Measurements from ENCODE around the gene APBB2. TPM values are rescaled to one million over a fixed set of nuclear protein-coding genes. Genes with fewer than 3 reads are reported as not detected.

The APBB2 gene
- total and polyA plus RNA-seq, 4 donors, result 82.2 to 104 (median 91.6) TPM

GRCh38 chr4:41106081-41106480 lies 108.3 kb downstream of the APBB2 start:
- Histone ChIP-seq H3K4me3 (ENCODE audit: low read depth, low read length) (no peak overlapping the region), H3K9me3 (ENCODE audit: control insufficient read depth, insufficient read depth, low read length) (no peaks in the 10 kb centered on the region), H3K27ac (ENCODE audit: low read depth, low read length) (no peak overlapping the region), H3K4me1 (ENCODE audit: control insufficient read depth, insufficient read depth, low read length) (no peaks in the 10 kb centered on the region), H3K36me3 (ENCODE audit: control insufficient read depth, insufficient read depth, low read length) (no peaks in the 10 kb centered on the region), H3K27me3 (ENCODE audit: control insufficient read depth, insufficient read depth, low read length) (no peaks in the 10 kb centered on the region)
- DNase-seq (ENCODE audit: low read depth in 4 of 6, low spot score in 6 of 6), result no peak

DNA sequence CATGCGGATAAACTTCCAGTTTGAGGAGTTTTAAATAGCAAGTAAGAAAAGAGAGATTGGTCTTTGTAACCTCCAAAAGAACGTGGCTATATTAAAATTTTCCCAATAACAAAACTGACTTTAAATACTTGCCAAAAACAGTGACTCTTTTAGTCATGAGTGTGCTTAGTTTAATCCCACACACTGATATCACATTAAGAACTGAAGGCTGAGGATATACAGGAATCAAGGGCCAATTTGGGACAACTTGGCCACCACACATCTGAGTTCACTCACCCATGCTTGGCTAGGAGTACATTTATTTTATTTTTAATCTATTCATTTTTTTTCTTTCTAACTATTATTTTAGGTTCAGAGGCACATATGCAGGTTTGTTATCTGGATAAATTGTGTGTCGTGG lies 110.2 kb downstream of the APBB2 start:
- Histone ChIP-seq H3K27ac (ENCODE audit: low read depth, low read length) (no peak overlapping the region), H3K4me3 (ENCODE audit: low read depth, low read length) (no peak overlapping the region), H3K27me3 (ENCODE audit: control insufficient read depth, insufficient read depth, low read length) (no peaks in the 10 kb centered on the region), H3K36me3 (ENCODE audit: control insufficient read depth, insufficient read depth, low read length) (no peaks in the 10 kb centered on the region), H3K9me3 (ENCODE audit: control insufficient read depth, insufficient read depth, low read length) (no peaks in the 10 kb centered on the region), H3K4me1 (ENCODE audit: control insufficient read depth, insufficient read depth, low read length) (no peaks in the 10 kb centered on the region)
- DNase-seq (ENCODE audit: low read depth in 4 of 6, low spot score in 6 of 6), result no peak
- no CpG with 5 or more reads among the region's 3 CpGs for WGBS (ENCODE audit: insufficient coverage)

DNA sequence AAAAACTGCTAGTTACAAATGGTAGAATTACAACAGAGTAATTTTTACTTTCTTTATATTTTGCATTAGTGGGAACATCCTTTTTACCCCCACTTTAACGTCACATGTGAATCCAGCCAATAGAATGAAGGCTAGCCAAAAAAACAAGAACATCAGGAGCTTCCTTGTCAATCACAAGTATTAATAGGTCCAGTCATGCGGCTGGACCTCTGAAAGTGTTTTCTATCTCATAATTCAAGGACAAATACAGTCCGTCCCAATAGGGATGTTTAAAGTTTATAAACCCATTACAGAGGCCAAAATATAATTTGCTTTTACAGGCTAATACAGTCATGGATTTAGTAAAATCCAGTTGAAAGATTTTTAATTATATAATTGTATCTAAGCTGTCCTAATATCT lies 110.7 kb downstream of the APBB2 start:
- Histone ChIP-seq H3K36me3 (ENCODE audit: control insufficient read depth, insufficient read depth, low read length) (no peaks in the 10 kb centered on the region), H3K27ac (ENCODE audit: low read depth, low read length) (no peak overlapping the region), H3K27me3 (ENCODE audit: control insufficient read depth, insufficient read depth, low read length) (no peaks in the 10 kb centered on the region), H3K4me3 (ENCODE audit: low read depth, low read length) (no peak overlapping the region), H3K4me1 (ENCODE audit: control insufficient read depth, insufficient read depth, low read length) (no peaks in the 10 kb centered on the region), H3K9me3 (ENCODE audit: control insufficient read depth, insufficient read depth, low read length) (no peaks in the 10 kb centered on the region)
- WGBS (ENCODE audit: insufficient coverage), result no CpG with 5 or more reads among the region's 3 CpGs
- DNase-seq (ENCODE audit: low read depth in 4 of 6, low spot score in 6 of 6), result no peak

DNA sequence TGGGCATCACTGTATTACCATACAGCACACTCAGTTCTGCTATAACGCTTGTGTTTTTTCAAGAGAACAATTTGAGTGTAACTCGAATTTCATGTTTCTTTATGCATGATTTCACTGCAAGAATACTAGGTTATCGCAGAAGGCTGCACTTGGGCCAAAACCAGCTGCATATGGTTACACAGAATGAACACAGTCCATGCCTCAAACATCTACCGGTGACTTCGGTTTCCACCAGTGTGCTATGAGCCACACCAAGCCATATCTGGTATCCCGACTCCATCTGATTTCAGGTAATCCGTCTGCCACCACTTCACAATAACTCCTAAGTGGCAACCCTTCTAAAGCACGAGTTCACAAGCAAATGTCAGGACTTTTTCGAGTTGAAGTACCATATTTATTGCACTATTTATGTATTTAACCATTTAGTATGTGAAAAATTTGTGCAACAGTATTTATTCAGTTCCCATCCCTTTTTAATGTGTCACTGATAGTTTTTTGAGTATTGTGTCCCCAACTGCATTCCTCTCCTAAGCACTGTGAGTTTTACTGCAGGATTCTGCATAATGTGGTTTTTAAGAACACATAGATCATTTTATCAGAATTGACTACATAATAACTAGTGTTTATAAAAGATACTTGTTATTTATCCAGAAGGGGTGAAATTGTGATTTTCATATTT lies 111.8 kb downstream of the APBB2 start:
- WGBS (ENCODE audit: insufficient coverage), result 84% methylated on average over 5 of the region's 9 CpGs
- Histone ChIP-seq H3K4me1 (ENCODE audit: control insufficient read depth, insufficient read depth, low read length) (no peaks in the 10 kb centered on the region), H3K9me3 (ENCODE audit: control insufficient read depth, insufficient read depth, low read length) (no peaks in the 10 kb centered on the region), H3K4me3 (ENCODE audit: low read depth, low read length) (no peak overlapping the region), H3K27me3 (ENCODE audit: control insufficient read depth, insufficient read depth, low read length) (no peaks in the 10 kb centered on the region), H3K36me3 (ENCODE audit: control insufficient read depth, insufficient read depth, low read length) (no peaks in the 10 kb centered on the region), H3K27ac (ENCODE audit: low read depth, low read length) (no peak overlapping the region)
- no peak for DNase-seq (ENCODE audit: low read depth in 4 of 6, low spot score in 6 of 6)

- Histone ChIP-seq H3K27ac (ENCODE audit: low read depth, low read length) (no peak overlapping the region), H3K4me3 (ENCODE audit: low read depth, low read length) (no peak overlapping the region), H3K9me3 (ENCODE audit: control insufficient read depth, insufficient read depth, low read length) (no peaks in the 10 kb centered on the region), H3K36me3 (ENCODE audit: control insufficient read depth, insufficient read depth, low read length) (no peaks in the 10 kb centered on the region), H3K27me3 (ENCODE audit: control insufficient read depth, insufficient read depth, low read length) (no peaks in the 10 kb centered on the region), H3K4me1 (ENCODE audit: control insufficient read depth, insufficient read depth, low read length) (no peaks in the 10 kb centered on the region)
- no peak for DNase-seq (ENCODE audit: low read depth in 4 of 6, low spot score in 6 of 6)
- WGBS (ENCODE audit: insufficient coverage), result 40% methylated on average over 2 of the region's 5 CpGs
These were observed 116.0 kb downstream of the APBB2 start for GRCh38 chr4:41098093-41099048.

GRCh38 chr4:41095973-41096372 lies 118.4 kb downstream of the APBB2 start:
- H3K4me1 ChIP-seq (ENCODE audit: control insufficient read depth, insufficient read depth, low read length), result no peaks in the 10 kb centered on the region
- 83% methylated on average over 1 of the region's 4 CpGs for WGBS (ENCODE audit: insufficient coverage)
- DNase-seq (ENCODE audit: low read depth in 4 of 6, low spot score in 6 of 6), result no peak
- H3K36me3 ChIP-seq (ENCODE audit: control insufficient read depth, insufficient read depth, low read length), result no peaks in the 10 kb centered on the region
- H3K27ac ChIP-seq (ENCODE audit: low read depth, low read length), result no peak overlapping the region
- H3K4me3 ChIP-seq (ENCODE audit: low read depth, low read length), result no peak overlapping the region
- no peaks in the 10 kb centered on the region for H3K27me3 ChIP-seq (ENCODE audit: control insufficient read depth, insufficient read depth, low read length)
- no peaks in the 10 kb centered on the region for H3K9me3 ChIP-seq (ENCODE audit: control insufficient read depth, insufficient read depth, low read length)

DNA sequence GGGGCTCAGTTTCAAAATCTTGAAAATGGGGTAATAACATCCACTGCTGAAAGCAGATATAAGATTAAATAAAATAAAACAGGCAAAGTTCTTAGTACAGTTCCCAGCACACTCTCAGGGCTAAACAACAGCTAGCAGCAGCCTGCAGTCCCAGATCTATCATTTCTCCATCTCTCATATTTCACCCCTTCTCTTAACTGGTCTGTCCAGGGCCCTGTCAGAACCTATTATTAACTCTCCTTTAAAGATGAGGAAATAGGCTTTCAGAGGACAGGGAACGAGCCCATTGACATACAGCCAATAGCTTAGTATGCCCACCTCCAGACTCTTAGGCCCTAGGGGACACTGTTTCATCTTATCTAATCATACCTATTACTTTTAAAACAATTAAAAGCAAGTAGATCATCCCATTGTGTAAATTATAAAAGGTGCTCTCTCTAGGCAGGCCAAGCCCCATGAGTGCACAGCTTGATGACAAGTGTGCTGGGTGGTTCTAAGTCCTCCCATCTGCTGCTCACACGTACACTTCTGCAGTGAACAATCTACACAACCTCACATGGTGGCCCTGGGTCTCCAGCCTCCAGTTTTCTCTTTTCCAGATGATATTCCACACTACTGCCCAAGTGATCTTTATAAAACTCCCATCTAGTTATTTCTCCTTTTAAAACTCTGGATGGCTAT lies 119.0 kb downstream of the APBB2 start:
- H3K4me3 ChIP-seq (ENCODE audit: low read depth, low read length), result no peak overlapping the region
- H3K4me1 ChIP-seq (ENCODE audit: control insufficient read depth, insufficient read depth, low read length), result no peaks in the 10 kb centered on the region
- H3K27me3 ChIP-seq (ENCODE audit: control insufficient read depth, insufficient read depth, low read length), result no peaks in the 10 kb centered on the region
- H3K27ac ChIP-seq (ENCODE audit: low read depth, low read length), result no peak overlapping the region
- 88% methylated on average over 1 of the region's 2 CpGs for WGBS (ENCODE audit: insufficient coverage)
- H3K36me3 ChIP-seq (ENCODE audit: control insufficient read depth, insufficient read depth, low read length), result no peaks in the 10 kb centered on the region
- no peaks in the 10 kb centered on the region for H3K9me3 ChIP-seq (ENCODE audit: control insufficient read depth, insufficient read depth, low read length)
- DNase-seq (ENCODE audit: low read depth in 4 of 6, low spot score in 6 of 6), result no peak

GRCh38 chr4:41092128-41092527 lies 122.2 kb downstream of the APBB2 start:
- no peaks in the 10 kb centered on the region for H3K36me3 ChIP-seq (ENCODE audit: control insufficient read depth, insufficient read depth, low read length)
- no peaks in the 10 kb centered on the region for H3K27me3 ChIP-seq (ENCODE audit: control insufficient read depth, insufficient read depth, low read length)
- DNase-seq (ENCODE audit: low read depth in 4 of 6, low spot score in 6 of 6), result no peak
- H3K4me3 ChIP-seq (ENCODE audit: low read depth, low read length), result no peak overlapping the region
- H3K27ac ChIP-seq (ENCODE audit: low read depth, low read length), result no peak overlapping the region
- peaks cover 2% of the 10 kb centered on the region for H3K9me3 ChIP-seq (ENCODE audit: control insufficient read depth, insufficient read depth, low read length)
- H3K4me1 ChIP-seq (ENCODE audit: control insufficient read depth, insufficient read depth, low read length), result no peaks in the 10 kb centered on the region
- 56% methylated on average over 2 of the region's 3 CpGs for WGBS (ENCODE audit: insufficient coverage)

DNA sequence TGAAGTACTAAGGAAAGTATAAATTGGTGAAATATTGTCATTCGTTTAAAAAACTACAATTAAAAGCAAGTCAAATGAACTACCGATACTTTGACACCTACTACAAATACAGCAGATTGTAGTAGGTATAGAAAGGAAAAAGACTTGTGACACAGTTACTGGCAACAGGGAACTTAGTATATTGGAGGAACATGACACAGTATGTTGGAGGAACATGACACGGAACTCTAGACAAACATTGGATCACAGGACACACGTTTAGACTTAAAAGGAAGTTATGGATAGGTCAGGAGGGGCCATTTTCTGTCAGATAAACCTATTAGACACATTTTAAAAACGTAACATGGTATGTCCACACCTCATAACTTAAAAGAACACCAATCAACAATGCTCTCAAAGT lies 132.5 kb downstream of the APBB2 start:
- WGBS (ENCODE audit: insufficient coverage), result 100% methylated on average over 1 of the region's 5 CpGs
- no peak for DNase-seq (ENCODE audit: low read depth in 4 of 6, low spot score in 6 of 6)
- Histone ChIP-seq H3K4me1 (ENCODE audit: control insufficient read depth, insufficient read depth, low read length) (peaks cover 4% of the 10 kb centered on the region), H3K27ac (ENCODE audit: low read depth, low read length) (no peak overlapping the region), H3K9me3 (ENCODE audit: control insufficient read depth, insufficient read depth, low read length) (peaks cover 2% of the 10 kb centered on the region), H3K27me3 (ENCODE audit: control insufficient read depth, insufficient read depth, low read length) (no peaks in the 10 kb centered on the region), H3K36me3 (ENCODE audit: control insufficient read depth, insufficient read depth, low read length) (no peaks in the 10 kb centered on the region), H3K4me3 (ENCODE audit: low read depth, low read length) (no peak overlapping the region)

Data from spinal cord (tissue), 10 donors.